Breast epithelium (tissue), 3 donors: ENCODE results near the gene TMEM247.

ENCODE experiments used
- CTCF ChIP-seq, 3 donors: fragments of 450-650 bp; IDR thresholded peaks; one replicate each; pipeline ENCODE4 v1.5.1; 2016 to 2017; ENCODE audit warnings: antibody characterized with exemption in 3 of 3, mild to moderate bottlenecking in 3 of 3, moderate library complexity in 3 of 3
- POLR2A ChIP-seq: fragments of 450-650 bp; IDR thresholded peaks from one replicate; pipeline ENCODE4 v1.6.1; 2016; ENCODE audit warnings: antibody characterized with exemption, mild to moderate bottlenecking, moderate library complexity
- POLR2AphosphoS5 ChIP-seq, 3 donors: sonication (generic); formaldehyde crosslinking; IDR thresholded peaks; one replicate each; pipeline ENCODE4 v1.6.1; 2017; ENCODE audit warnings: antibody characterized with exemption in 3 of 3

- no peak for TF ChIP-seq CTCF (IDR thresholded peaks at IDR 0.05)
- TF ChIP-seq POLR2AphosphoS5 (IDR thresholded peaks at IDR 0.05) = no peak
- no peak for TF ChIP-seq POLR2A
Measured at GRCh38 chr2:46430992-46431391, 48.4 kb upstream of the TMEM247 start.
